Mucosa of descending colon (tissue), 3 donors: ENCODE data around the gene PCBP4. TPM values are rescaled to one million over a fixed set of nuclear protein-coding genes. Genes with fewer than 3 reads are reported as not detected.

Experiments
- ATAC-seq: fragments of 200-7000 bp; cut with Tn5 transposase; one replicate; pipeline ENCODE4 v1.9.1; 2020; ENCODE audit warnings: mild to moderate bottlenecking, moderate library complexity
- DNase-seq, 3 donors: peaks; one replicate each; pipeline ENCODE4 v3.0.0-alpha.2; 2020
- H3K36me3 ChIP-seq: fragments of 200-600 bp; one replicate; pipeline ENCODE4 v1.8.0; 2021; ENCODE audit warnings: low read depth, mild to moderate bottlenecking
- H3K4me1 ChIP-seq: fragments of 200-600 bp; one replicate; pipeline ENCODE4 v1.8.0; 2021; ENCODE audit warnings: low read depth, mild to moderate bottlenecking
- H3K4me3 ChIP-seq: fragments of 200-600 bp; one replicate; pipeline ENCODE4 v1.8.0; 2021; ENCODE audit warnings: mild to moderate bottlenecking
- H3K9me3 ChIP-seq: fragments of 200-600 bp; one replicate; pipeline ENCODE4 v1.8.0; 2021; ENCODE audit warnings: mild to moderate bottlenecking
- intact Hi-C, 2 donors: fragments of 100-400 bp; cut with DNase I in 1 of 2; cut with micrococcal nuclease in 1 of 2; formaldehyde crosslinking; loops; one replicate each; pipeline versions ENCODE4 v1.11.0 to v1.11.1; 2022; cut with DNase I, micrococcal nuclease
- total RNA-seq, 3 donors: library from RNA; stranded (reverse); fragmentation: NEBNext Ultra II Directional in 2 of 3; extraction: Animal tissue kit (Norgen Biotek cat#: 25700) in 2 of 3; gene quantifications; one replicate each; pipeline versions ENCODE4 v1.2.1 to v1.2.4, GENCODE V29; 2021 to 2023
- TF ChIP-seq, protein P1 (sequence below): fragments of 200-600 bp; IDR thresholded peaks from one replicate; pipeline ENCODE4 v1.8.0; 2022; ENCODE audit warnings: antibody characterized with exemption, mild to moderate bottlenecking
- donor health status: DM: no; HTN: no; CAD: no; lungs with moderate emphysema.
- donor health status: DM: no; HTN: no; CAD: no.
- donor health status: DM: no; HTN: yes; CAD: no.

The PCBP4 gene
- total RNA-seq, 3 donors from 2014 or later: 17.8 to 41.9 (median 25.9) TPM

DNA sequence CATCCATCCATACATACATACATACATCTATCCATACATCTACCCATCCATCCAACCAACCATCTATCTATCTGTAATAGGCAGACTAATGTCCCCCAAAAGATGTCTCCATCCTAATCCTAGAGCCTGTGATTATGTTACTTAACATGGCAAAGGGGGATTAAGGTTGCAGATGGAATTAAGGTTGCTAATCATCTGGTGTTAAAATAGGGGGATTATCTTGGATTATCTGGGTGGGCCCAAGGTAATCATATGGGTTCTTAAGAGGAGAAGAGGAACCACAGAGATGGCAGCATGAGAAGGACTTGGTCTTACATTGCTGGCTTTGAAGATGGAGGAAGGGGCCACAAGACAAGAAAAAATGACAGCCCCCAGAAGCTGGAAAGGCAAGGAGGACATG is 43.2 kb upstream of the PCBP4 start:
- H3K4me3 ChIP-seq: no peak overlapping the region
- DNase-seq (no peak), ATAC-seq (no peak)
- H3K36me3 ChIP-seq: no peaks in the 10 kb centered on the region
- no peaks in the 10 kb centered on the region for H3K9me3 ChIP-seq
- TF ChIP-seq, protein P1, sequence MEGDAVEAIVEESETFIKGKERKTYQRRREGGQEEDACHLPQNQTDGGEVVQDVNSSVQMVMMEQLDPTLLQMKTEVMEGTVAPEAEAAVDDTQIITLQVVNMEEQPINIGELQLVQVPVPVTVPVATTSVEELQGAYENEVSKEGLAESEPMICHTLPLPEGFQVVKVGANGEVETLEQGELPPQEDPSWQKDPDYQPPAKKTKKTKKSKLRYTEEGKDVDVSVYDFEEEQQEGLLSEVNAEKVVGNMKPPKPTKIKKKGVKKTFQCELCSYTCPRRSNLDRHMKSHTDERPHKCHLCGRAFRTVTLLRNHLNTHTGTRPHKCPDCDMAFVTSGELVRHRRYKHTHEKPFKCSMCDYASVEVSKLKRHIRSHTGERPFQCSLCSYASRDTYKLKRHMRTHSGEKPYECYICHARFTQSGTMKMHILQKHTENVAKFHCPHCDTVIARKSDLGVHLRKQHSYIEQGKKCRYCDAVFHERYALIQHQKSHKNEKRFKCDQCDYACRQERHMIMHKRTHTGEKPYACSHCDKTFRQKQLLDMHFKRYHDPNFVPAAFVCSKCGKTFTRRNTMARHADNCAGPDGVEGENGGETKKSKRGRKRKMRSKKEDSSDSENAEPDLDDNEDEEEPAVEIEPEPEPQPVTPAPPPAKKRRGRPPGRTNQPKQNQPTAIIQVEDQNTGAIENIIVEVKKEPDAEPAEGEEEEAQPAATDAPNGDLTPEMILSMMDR: no peak
- intact Hi-C loops: no loop called here
- no peaks in the 10 kb centered on the region for H3K4me1 ChIP-seq

DNA sequence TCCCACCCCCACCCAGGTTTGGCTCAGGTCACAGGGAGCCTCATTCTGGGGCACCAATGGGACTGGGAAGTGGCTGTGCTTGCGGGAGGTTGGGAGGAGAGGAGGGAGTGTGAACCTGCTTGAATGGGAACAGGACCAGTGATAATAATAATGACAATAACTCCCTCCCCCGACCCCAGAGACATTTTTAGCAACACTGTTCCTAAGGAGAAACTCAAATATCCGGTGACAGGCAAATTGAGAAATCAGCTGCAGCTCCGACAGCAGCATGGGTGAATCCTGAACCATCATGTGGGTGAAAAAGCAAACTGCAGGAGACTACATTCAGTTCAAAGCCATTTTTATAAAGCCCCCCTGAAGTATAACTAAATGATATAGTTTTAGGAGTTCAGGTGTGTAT is 40.0 kb upstream of the PCBP4 start:
- intact Hi-C loops: no loop called here
- Histone ChIP-seq H3K36me3 (no peaks in the 10 kb centered on the region), H3K4me3 (no peak overlapping the region), H3K4me1 (no peaks in the 10 kb centered on the region), H3K9me3 (no peaks in the 10 kb centered on the region)
- DNase-seq: no peak
- TF ChIP-seq, protein P1: no peak
- no peak for ATAC-seq

DNA sequence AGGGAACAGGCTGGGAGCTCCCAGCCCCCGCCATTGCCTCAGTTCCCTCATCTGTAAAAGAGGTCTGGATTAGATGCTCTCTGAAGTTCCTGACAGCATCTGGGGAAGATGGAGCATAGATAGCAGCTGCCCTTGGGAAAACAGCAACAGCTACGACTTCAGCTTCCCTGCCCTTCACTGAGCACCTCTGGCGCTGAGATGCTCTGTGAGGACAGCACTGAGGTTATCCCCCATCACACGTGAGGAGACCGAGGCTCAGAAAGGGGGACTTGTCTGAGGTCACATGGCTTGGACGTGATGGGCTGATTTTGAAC is 39.5 kb upstream of the PCBP4 start:
- H3K36me3 ChIP-seq: no peaks in the 10 kb centered on the region
- H3K9me3 ChIP-seq: no peaks in the 10 kb centered on the region
- TF ChIP-seq, protein P1: no peak
- H3K4me1 ChIP-seq: peaks cover under 1% of the 10 kb centered on the region
- DNase-seq (no peak), ATAC-seq (no peak)
- no peak overlapping the region for H3K4me3 ChIP-seq
- intact Hi-C loops: no loop called here

DNA sequence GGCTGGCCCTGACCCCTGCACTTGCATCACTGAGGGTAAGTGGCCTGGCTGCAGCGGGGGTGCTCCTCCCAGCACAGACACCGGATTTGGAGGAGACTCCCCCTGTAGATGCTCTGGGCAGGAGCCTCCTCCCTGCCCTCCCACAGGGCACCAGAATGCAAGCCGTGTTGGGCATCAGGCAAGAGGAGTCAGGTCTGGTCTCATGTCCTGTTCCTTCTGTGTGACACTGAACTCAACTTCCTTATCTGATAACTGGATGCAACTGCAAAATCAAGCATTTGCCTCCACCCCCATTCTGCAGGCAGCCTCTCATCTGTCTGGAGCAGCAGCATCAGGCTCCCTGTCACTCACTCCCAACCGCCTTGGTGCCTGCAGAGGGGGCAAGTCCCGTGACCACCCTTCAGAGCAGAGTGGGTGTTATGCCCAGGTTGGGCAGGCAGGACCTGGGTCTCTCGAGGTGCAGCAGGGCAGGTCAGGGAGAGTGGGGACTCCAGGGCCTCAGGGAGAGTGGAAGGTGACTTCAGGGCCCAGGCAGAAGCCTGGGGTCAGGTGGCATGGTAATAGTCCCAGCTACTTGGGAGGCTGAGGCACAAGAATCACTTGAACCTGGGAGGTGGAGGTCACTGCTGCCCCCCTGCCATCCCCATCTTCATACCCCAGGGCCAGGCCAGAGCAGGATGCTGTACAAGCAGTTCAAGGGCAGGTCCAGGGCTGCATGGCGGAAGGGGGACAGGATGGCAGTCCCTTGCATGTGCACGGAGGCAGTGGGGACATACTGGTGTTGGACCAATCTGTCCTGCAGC is 39.0 kb upstream of the PCBP4 start:
- no peak for ATAC-seq
- no peaks in the 10 kb centered on the region for H3K9me3 ChIP-seq
- no peak overlapping the region for H3K4me3 ChIP-seq
- no peaks in the 10 kb centered on the region for H3K36me3 ChIP-seq
- TF ChIP-seq, protein P1: no peak
- H3K4me1 ChIP-seq: peaks cover 5% of the 10 kb centered on the region
- no peak for DNase-seq
- intact Hi-C loops: no loop called here

DNA sequence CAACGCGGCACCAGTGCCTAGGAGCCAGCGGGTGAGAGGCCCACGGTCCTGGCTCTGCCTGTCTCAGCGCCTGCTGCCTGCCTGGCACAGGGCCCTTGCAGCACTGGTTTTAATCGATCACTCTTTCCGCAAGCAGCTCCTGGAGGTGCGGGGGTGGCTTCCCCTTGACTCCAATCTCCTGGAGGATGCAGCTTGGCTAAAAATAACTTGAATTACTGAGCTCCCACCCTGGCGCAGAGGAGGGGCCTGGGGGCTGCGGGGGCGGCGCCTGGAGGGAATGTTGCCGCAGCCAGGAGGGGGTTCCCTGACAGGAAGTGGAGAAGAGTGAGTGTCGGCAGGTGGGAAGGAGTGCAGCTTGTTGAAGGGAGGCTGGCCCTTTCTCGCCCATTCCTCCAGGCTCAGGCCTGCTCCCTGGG is 38.3 kb upstream of the PCBP4 start:
- ATAC-seq (no peak), DNase-seq (no peak)
- TF ChIP-seq, protein P1: no peak
- intact Hi-C loops: no loop called here
- Histone ChIP-seq H3K4me3 (no peak overlapping the region), H3K4me1 (peaks cover 5% of the 10 kb centered on the region), H3K9me3 (no peaks in the 10 kb centered on the region), H3K36me3 (no peaks in the 10 kb centered on the region)
